GM18508 (cell line): Measurements from ENCODE around the gene TNFRSF13B.
"Not testable (repeated sequence)": the region's sequence is repeated elsewhere in the genome, so short reads cannot be mapped to it uniquely, and the experiment has no call there.

Experiments
- ATAC-seq: cut with Tn5 transposase; IDR thresholded peaks from one replicate; pipeline ENCODE4 v1.9.1; 2021; ENCODE audit warnings: moderate number of reproducible peaks; ENCODE audit not compliant: insufficient read depth, unreplicated experiment

TNFRSF13B gene

GRCh38 chr17:16929035-16929680, 42.8 kb downstream of the TNFRSF13B start:
- ATAC-seq = no peak

GRCh38 chr17:16928406-16929034, 43.4 kb downstream of the TNFRSF13B start:
- no peak for ATAC-seq

GRCh38 chr17:16927641-16928321, 44.1 kb downstream of the TNFRSF13B start:
- no peak for ATAC-seq

- ATAC-seq = no peak
Measured at GRCh38 chr17:16926571-16927451, 45.1 kb downstream of the TNFRSF13B start.

GRCh38 chr17:16926061-16926511, 45.8 kb downstream of the TNFRSF13B start:
- ATAC-seq = no peak

GRCh38 chr17:16925461-16926060, 46.4 kb downstream of the TNFRSF13B start:
- ATAC-seq = no peak

- no peak for ATAC-seq
Measured at GRCh38 chr17:16924696-16925440, 47.0 kb downstream of the TNFRSF13B start.

- no peak for ATAC-seq
Measured at GRCh38 chr17:16923904-16924695, 47.8 kb downstream of the TNFRSF13B start.

- no peak for ATAC-seq
Measured at GRCh38 chr17:16923097-16923903, 48.6 kb downstream of the TNFRSF13B start.

- ATAC-seq = no peak
Measured at GRCh38 chr17:16922386-16923096, 49.4 kb downstream of the TNFRSF13B start.

GRCh38 chr17:16921451-16921850, 50.5 kb downstream of the TNFRSF13B start:
- not testable (repeated sequence) for ATAC-seq

- ATAC-seq = no peak
Measured at GRCh38 chr17:16920628-16921020, 51.3 kb downstream of the TNFRSF13B start.

- ATAC-seq = no peak
Measured at GRCh38 chr17:16919663-16920627, 52.0 kb downstream of the TNFRSF13B start.

GRCh38 chr17:16918443-16918842, 53.5 kb downstream of the TNFRSF13B start:
- ATAC-seq = no peak

GRCh38 chr17:16917671-16918394, 54.1 kb downstream of the TNFRSF13B start:
- no peak for ATAC-seq

- ATAC-seq = no peak
Measured at GRCh38 chr17:16916557-16916920, 55.4 kb downstream of the TNFRSF13B start.
